GM19395 (cell line): ENCODE results near the gene LRIT2.
A peak's percentile ranks its signal among the peaks of the same experiment; 100 is the strongest.

Source experiments
- ATAC-seq: cut with Tn5 transposase; IDR thresholded peaks from one replicate; pipeline ENCODE4 v1.9.1; 2021; ENCODE audit warnings: mild to moderate bottlenecking, moderate library complexity; ENCODE audit not compliant: unreplicated experiment

Gene LRIT2, protein sequence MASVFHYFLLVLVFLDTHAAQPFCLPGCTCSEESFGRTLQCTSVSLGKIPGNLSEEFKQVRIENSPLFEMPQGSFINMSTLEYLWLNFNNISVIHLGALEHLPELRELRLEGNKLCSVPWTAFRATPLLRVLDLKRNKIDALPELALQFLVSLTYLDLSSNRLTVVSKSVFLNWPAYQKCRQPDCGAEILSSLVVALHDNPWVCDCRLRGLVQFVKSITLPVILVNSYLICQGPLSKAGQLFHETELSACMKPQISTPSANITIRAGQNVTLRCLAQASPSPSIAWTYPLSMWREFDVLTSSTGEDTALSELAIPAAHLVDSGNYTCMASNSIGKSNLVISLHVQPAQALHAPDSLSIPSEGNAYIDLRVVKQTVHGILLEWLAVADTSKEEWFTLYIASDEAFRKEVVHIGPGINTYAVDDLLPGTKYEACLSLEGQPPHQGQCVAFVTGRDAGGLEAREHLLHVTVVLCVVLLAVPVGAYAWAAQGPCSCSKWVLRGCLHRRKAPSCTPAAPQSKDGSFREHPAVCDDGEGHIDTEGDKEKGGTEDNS

DNA sequence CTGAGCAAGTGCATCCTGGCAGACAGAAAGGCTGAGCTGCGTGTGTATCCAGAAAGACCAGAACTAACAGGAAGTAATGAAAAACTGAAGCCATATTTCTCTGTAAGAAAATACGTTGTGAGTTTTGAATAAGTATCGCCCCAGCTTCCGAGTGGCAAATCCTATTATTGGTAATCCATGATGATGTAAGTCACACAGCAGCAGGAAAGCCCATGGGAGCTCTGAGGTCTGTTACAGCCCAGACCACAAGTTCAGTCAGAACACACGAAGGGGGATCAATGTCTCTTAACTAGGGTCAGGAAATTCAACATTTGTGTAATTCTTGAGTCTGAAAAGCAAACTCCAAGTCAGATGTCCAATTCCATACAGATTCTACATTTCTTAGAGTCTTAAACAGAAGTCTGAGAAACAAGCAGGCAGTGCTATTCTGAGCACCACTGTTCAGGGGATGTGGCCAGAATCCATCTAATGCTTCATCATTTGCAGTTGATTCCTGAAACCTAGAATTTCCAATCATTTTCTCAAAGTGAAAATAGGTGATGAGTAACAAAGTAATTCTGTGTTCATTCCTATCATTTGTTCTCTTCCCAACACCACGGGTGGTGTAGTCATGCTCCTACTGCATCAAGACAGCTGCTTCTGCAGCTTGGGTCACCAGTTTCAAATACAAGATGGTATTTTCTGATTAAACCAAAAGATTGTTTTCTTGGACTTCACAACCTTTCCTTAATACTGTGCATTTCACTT is at the start of gene LRIT2:
TSS of gene LRIT2 (minus strand) at position 118 of the 747 bp plus-strand sequence. CDS start at position 94, 24 bp downstream.
- no peak for ATAC-seq

- ATAC-seq = no peak
These were observed 45.4 kb upstream of the LRIT2 start for GRCh38 chr10:84270708-84271107.

- ATAC-seq = no peak
These were observed 44.4 kb upstream of the LRIT2 start for GRCh38 chr10:84269773-84270172.

GRCh38 chr10:84269162-84269561 is 43.8 kb upstream of the LRIT2 start:
- no peak for ATAC-seq

- peak; percentile 50 for ATAC-seq
These were observed 42.3 kb upstream of the LRIT2 start for GRCh38 chr10:84267503-84268126.

- no peak for ATAC-seq
These were observed 40.1 kb upstream of the LRIT2 start for GRCh38 chr10:84265418-84265817.

GRCh38 chr10:84264611-84265141 is 39.3 kb upstream of the LRIT2 start:
- ATAC-seq = peak; percentile 92

GRCh38 chr10:84263716-84264115 is 38.4 kb upstream of the LRIT2 start:
- no peak for ATAC-seq

DNA sequence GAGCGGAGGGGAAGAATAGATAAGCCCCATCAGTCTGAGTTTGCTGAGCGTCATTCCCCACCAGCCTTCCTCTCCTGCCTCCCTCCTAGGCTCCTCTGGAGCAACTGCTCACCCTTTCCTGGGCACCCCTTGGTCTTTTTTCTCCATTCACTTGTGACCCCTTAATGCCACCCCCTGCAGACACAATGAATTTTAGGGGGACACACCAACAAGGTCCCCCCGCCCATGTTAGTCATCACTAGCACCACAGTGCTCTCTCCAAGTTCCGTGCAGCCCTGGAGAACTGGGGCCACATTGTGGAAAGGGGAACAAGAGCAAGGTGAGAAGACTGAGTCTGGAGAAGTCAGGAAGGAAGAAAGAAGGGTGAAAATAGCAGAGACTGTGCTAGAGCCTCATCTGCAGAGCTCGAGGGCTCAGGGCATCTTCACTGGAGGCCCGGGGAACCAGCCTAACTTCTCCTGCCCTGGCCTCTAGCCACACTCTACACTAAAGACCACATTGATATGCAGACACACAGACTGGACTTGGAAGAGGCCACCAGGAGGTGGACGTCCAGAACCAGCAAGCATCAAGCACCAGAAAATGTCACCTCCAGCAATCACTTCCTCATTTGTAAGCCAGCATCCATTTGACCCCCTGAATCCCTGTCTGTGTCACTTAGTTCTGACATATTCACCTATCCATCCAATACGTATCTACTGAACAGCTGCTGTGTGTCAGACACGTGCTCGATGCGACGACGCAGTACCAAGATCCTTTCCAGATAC is 37.0 kb upstream of the LRIT2 start:
- no peak for ATAC-seq

DNA sequence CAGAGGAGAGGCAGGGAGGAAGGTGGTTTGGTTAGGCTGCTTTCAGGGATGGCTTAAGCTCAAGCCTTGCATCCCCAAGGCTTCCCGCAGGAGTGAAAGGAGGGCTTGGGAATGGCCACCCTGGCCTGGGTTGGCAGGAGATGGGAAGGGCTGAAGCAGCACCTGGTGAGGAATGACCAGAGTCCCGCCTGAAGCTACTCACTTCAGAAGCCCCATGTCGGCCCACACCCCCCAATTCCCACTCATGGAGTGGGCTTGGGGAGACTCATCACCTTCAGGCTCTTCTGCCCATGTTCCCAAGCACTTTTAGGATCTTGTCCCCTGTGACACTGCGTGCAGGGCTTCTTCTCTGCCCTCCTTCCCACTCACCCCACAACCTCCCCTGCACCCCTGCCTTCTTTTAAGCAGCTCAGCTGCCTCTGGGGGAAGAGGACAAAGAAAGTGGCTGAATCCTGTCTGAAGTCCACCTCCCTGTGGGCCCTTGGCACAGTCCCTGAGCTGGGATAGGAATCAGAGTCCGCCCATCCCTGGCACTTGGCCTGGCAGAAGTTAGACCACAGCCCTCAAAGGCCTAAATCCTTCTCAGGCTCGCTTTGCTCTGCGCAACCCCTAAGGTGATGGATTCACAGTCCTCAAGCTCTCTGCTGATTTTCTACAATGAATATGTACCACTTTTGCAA is 36.0 kb upstream of the LRIT2 start:
- ATAC-seq = no peak

DNA sequence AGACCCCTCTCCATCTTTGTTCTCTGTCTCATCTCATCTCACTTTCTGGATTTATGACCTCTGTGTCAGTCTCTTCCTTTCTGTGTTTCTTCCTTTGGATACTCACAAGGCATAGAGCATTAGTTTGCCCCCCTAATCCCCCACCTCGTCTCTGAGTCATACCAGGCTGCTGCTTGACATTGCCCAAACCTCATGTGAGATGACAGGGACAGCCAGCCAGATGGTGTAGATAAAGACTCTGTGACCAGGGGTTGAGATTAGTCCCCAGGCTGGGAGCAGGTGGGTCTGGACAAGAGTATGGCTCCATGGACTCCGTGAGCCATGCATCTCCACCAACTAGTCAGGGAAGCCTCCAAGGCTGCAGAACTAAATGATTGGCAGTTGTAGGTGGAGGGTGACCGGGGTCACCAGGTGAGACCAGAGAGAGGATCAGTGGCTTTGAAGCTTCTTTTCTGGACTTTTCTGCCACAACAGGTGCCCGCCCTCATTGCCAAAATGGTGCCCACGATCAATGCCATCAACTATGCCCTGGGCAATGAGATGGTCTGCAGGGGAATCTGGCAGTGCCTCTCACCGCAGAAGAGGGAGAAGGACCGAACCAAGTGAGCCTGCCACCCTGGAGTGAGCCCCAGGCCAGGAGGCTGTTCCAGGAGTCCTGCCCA is 32.8 kb upstream of the LRIT2 start:
- no peak for ATAC-seq

DNA sequence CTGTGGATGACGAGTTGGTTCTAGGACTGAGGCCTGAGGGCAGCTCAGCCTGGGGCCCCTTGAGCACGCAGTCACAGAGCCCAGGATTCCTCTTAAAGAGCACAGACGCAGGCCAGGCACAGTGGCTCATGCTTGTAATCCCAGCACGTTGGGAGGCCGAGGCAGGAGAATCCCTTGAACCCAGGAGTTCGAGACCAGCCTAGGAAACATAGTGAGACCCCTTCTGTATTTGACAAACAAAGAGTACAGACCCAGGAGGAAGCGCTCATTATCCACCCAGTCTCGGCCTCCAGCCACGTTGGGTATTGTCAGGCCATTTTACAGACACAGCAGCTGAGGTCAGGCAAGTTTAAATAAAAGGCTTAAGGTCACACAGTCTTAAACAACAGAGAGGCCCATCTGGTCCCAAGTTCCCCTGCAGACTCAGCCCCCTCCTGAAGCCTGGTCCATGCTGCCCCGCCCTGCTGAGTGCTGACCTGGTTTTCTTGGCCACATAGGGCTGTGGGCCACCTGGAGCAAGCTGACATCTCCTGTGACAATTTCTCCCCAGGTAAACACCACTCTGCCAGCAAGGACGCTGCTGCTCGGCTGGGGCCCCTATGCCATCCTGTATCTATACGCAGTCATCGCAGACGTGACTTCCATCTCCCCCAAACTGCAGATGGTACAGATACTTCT is 32.1 kb upstream of the LRIT2 start:
- ATAC-seq = no peak

- peak; percentile 67 for ATAC-seq
These were observed 31.4 kb upstream of the LRIT2 start for GRCh38 chr10:84256510-84257342.

GRCh38 chr10:84254552-84255478 is 29.5 kb upstream of the LRIT2 start:
- no peak for ATAC-seq

DNA sequence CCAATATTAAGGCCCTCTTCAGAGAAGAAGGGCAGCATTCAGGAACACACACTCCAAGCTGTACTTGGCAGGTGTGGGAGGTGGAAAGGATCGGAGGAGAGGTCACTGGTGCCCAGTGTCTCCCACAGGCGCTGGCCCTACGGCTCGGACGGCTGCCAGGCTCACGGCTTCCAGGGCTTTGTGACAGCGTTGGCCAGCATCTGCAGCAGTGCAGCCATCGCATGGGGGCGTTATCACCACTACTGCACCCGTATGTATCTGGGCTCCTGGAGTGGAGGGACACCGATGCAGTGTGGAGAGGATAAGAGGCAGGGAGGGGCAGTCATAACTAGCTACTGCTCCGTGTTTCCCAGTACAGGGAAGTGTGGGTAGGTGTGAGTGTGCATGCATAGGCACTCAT is 23.4 kb upstream of the LRIT2 start:
- ATAC-seq = no peak

DNA sequence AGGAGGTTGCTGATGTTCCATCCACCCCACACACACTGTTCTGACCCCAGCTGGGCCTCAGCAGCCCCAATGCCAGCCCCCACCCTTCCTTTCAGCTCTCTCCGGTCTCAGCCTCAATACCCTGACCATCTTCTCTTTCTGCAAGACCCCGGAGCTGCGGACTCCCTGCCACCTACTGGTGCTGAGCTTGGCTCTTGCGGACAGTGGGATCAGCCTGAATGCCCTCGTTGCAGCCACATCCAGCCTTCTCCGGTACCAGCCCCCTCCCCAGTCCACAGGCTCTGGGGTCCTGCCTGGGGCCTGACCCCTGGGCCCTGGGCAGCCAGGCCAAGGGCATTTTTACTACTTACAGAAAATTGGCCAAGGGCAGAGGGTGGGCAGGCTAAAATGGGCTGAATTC is 22.2 kb upstream of the LRIT2 start:
- ATAC-seq = no peak
